GM10248 (cell line): Measurements from ENCODE around the gene SOCS3.
"Not testable (repeated sequence)": the region's sequence is repeated elsewhere in the genome, so short reads cannot be mapped to it uniquely, and the experiment has no call there.

ENCODE experiments used
- CTCF ChIA-PET: fragments of 300-600 bp; sonication (Branson Sonifier 250); formaldehyde crosslinking; extraction: SDS; loops from one replicate; lab custom pipeline; 2021; ENCODE audit warnings: antibody characterized with exemption; lab: Yijun Ruan, JAX
- POLR2A ChIA-PET: fragments of 350-650 bp; sonication (Branson Sonifier 250); formaldehyde crosslinking; extraction: SDS; loops from one replicate; lab custom pipeline; 2020; ENCODE audit warnings: antibody characterized with exemption; lab: Yijun Ruan, JAX
- DNase-seq: peaks from one replicate; pipeline ENCODE4 v3.0.0; 2012; ENCODE audit errors: extremely low spot score
- TF ChIP-seq, protein P1 (sequence below): IDR thresholded peaks from 2 replicates; pipeline ENCODE4 v1.5.1; 2012; ENCODE audit warnings: mild to moderate bottlenecking, low read depth; ENCODE audit errors: extremely low read depth, missing control alignments, control extremely low read depth

SOCS3 gene

DNA sequence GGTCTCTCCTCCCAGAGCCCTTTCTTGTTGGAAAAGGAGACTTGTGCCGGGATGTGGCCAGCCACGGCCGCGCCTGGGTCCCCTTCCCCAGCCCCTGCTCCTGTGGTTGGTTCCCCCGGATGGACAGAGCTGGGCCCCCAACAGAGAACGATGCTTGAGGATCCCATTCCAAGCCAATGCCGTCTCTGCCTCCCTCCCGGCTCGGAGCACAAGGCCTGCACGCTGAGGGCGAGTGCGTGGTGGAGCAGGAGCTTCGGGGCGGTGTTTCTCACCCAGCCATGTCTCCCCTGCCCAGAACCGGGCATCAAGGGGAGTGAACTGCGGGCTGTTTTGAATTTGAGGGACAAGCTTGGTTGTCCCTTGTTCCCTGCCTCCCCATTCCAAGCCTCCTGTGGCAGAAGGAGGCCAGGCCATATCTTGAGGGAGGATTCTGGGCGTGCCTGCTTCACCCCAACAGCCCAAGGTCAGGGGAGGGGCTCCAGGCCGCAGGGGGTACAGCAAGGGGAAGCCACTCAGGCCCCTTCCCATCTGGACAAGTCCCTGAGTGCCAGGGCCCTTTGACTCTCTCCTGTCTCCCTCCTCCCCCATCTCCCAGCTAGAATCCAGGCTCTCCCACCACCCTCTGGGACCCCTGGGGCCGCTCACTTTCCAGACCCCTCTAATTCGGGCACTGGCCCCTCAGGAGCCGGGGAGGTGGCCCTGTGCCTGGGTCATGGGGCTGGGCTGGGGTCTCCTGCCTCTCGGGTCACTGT, 43.6 kb downstream of the SOCS3 start:
- peak; percentile 54 for DNase-seq
- CTCF ChIA-PET = interaction anchor here (0.5 to 3.9 kb wide), 13 partner anchors 10 to 106 kb away, joined by 3 to 19 read pairs (median 5); no protein-coding TSS in a partner anchor
- TF ChIP-seq, protein P1, sequence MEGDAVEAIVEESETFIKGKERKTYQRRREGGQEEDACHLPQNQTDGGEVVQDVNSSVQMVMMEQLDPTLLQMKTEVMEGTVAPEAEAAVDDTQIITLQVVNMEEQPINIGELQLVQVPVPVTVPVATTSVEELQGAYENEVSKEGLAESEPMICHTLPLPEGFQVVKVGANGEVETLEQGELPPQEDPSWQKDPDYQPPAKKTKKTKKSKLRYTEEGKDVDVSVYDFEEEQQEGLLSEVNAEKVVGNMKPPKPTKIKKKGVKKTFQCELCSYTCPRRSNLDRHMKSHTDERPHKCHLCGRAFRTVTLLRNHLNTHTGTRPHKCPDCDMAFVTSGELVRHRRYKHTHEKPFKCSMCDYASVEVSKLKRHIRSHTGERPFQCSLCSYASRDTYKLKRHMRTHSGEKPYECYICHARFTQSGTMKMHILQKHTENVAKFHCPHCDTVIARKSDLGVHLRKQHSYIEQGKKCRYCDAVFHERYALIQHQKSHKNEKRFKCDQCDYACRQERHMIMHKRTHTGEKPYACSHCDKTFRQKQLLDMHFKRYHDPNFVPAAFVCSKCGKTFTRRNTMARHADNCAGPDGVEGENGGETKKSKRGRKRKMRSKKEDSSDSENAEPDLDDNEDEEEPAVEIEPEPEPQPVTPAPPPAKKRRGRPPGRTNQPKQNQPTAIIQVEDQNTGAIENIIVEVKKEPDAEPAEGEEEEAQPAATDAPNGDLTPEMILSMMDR = no peak
- POLR2A ChIA-PET = interaction anchor here (1.0 kb wide), 1 partner anchor 43 kb away, joined by 5 read pairs; the partner anchor contains the start of gene SOCS3

GRCh38 chr17:78315355-78316114, 44.3 kb downstream of the SOCS3 start:
- peak; percentile 78 for DNase-seq
- ChIA-PET CTCF (interaction anchor here (1.4 to 3.9 kb wide), 5 partner anchors 9 to 107 kb away, joined by 3 to 19 read pairs (median 7); no protein-coding TSS in a partner anchor), POLR2A (no interaction called here)
- TF ChIP-seq, protein P1 = no peak

DNA sequence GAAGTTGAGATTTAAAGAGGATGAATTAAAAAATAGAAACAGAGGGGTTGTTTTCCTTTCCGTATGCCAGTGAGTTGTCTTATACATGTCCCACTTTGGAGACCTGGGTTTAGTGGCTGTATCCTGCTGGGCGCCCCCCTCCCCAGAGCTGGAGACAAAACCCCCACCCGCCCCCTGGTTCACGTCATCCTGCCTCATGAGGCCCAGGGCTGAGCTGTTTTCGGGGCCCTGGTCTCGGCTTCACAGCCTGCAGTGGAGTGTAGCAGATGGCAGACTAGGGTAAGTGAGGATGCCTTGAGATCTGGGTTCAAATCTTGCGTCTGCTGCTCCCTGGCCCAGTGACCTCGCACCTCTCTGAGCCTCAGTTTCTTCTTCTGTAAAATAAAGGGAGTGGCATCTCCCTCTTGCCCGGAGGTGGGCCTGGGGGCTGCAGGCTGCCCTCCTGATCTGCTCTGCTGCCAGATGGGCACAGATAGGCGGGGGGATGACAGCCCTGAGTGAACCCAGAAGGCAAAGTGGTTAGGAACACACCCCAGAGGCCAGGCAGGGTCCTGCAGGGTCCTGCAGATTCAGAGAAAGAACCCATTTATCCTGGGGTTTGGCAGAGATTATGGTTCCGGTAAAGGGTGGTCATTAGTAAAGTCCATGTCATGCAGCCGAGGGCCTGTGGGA, 45.1 kb downstream of the SOCS3 start:
- TF ChIP-seq, protein P1 = no peak
- ChIA-PET POLR2A (interaction anchor here (0.9 kb wide), 1 partner anchor 45 kb away, joined by 4 read pairs; the partner anchor contains the start of gene SOCS3), CTCF (interaction anchor here (1.6 to 3.9 kb wide), 3 partner anchors 9 to 16 kb away, joined by 4 to 19 read pairs (median 6); no protein-coding TSS in a partner anchor)
- no peak for DNase-seq

- TF ChIP-seq, protein P1 = no peak
- POLR2A ChIA-PET = interaction anchor here (0.9 kb wide), 1 partner anchor 46 kb away, joined by 4 read pairs; the partner anchor contains the start of gene SOCS3
- CTCF ChIA-PET = interaction anchor here (1.0 to 3.9 kb wide), 5 partner anchors 8 to 25 kb away, joined by 3 to 19 read pairs (median 4); no protein-coding TSS in a partner anchor
- peak; percentile 82 for DNase-seq
Observed at GRCh38 chr17:78313735-78314648, 45.9 kb downstream of the SOCS3 start.

GRCh38 chr17:78309659-78310255, 50.1 kb downstream of the SOCS3 start:
- CTCF ChIA-PET = interaction anchor here (1.1 to 1.7 kb wide), 2 partner anchors 33 to 240 kb away, joined by 3 read pairs; no protein-coding TSS in a partner anchor
- DNase-seq, POLR2A ChIA-PET: not testable (repeated sequence)
